Daoy (cell line): ENCODE results near the gene ELOVL5. TPM values are rescaled to one million over a fixed set of nuclear protein-coding genes. Genes with fewer than 3 reads are reported as not detected.
"Not testable (repeated sequence)": the region's sequence is repeated elsewhere in the genome, so short reads cannot be mapped to it uniquely, and the experiment has no call there.

Experiments
- DNase-seq: peaks from one replicate; pipeline ENCODE4 v3.0.0-alpha.2; 2015; ENCODE audit warnings: low read depth
- total RNA-seq: library from RNA; depleted of rRNA; stranded (reverse); fragments of >200 nt; shearing (Covaris generic); gene quantifications from 2 replicates; pipeline ENCODE4 v1.2.3, GENCODE V29; 2014

Gene ELOVL5
- total RNA-seq, 1 experiment from 2014 or later = 83.2 TPM

DNA sequence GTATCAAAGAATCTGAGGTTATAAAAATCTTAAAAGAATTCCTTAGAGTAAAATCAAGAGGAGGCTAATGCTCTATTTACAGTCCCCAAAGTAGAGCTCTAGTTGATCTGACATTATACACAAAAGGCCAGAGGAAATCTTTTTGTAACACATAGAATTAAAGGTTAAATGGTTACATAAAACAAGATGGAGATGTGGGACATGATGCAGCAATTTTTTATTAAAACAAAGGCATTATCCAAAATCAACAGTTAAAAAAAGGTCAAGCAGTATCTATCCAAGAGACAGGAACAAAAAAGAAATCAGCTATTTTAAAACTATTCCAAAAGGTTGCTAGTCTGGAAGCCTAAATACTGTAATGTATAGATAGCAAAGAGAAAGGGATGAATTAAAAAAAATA lies 20.4 kb downstream of the ELOVL5 start:
- DNase-seq = no peak

DNA sequence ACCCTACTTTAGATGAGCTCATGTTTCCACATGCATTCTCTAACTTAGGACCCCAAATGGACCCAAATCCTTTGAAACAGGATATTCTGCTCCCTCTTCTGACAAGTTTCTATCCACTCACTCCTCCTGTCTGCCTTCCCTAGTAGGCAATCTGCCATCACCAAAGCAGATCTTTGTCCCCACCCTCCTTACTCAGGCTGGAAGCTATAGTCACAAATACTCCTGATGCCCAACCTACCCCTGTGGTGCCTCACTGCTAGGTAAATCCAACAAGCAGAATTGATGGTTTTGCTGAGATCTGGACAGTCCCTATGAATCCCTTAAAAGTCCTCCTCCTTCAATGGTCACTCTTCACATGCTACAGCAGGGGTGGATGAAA lies 21.7 kb downstream of the ELOVL5 start:
- DNase-seq = peak; percentile 74

DNA sequence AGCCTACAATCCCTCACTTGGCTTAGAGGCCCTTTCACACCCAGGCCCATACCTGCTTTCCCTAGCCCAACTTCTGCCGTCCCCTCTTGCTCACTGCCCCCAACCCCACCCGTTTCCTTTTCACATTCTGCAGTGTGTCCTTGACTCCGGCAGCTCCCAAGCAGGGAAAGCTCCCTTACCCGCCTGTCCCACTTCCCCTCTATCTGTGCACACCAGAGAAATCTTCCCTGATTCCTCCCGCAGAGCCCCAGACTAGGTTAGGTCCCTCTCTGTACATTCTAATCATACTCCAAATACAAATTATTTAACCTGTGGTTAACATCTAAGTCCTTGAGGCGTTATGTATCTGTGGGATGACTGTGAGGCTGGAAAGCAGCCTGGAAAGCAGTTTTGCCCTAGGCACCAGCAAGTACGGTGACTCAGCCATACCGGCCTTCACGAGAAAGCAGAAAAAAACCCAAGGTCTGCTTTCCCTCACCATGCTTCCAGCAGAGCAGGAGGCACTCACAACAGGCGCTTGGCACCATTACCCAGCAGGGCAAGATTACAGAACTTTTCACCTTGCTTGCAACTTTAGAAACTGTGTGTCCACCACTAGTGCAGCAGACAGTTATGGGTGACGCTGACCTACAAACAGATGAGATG lies 22.3 kb downstream of the ELOVL5 start:
- DNase-seq = peak; percentile 98

DNA sequence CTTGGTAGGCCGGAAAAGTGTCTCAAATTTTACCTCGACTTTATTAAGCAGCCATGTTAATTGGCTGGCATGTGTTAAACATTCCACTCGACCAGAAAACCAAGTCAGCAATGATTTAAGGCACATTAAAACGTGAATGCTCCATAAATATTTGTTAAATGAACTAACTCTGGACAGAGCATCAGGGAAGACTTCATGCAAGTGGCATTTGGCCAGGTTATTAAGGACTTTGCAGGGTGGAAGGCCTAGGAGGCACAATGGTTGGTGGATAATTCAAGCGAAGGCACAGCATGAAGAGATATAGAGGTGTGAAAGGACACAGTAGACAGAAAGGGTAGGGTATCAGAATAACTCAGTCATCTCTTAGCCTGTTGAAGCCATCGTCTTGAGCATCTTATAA lies 23.0 kb downstream of the ELOVL5 start:
- DNase-seq = no peak

DNA sequence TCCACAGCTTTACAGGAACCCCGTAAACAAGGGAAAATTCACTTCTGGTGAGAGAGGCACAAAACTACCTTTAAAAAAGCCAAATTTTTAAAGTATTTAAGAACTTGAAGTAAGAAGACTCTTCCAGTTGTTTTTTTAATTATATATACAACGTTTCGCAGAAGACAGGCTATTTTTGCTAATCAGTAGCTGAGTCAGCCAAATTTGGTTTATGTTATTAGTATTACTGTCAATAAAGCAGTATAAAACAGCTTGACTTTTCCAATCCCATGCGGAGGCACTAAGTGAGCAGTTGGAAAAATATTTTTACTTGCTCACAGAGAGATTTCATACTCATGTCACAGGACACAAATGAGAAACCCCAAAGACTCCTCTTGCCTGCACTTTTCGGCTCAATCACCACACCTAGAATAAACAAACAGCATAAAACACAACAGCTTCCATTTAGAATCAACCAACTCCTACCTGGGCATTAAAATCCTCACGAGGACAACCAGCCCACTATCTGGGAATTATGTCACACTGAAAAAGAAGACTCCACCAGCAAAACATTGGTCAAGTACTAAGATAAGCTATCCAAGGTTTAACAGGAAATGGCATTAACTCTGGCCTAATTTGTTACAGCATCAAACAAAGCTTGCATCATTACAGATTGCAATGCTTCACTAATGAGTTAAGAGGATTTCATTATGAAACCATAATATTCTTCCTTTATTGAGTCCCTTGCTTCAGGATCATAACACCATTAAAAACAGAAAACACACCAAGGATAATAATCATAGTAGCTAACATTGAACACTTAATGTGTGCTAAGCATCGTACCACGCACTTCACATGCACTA lies 26.3 kb downstream of the ELOVL5 start:
- DNase-seq = no peak

DNA sequence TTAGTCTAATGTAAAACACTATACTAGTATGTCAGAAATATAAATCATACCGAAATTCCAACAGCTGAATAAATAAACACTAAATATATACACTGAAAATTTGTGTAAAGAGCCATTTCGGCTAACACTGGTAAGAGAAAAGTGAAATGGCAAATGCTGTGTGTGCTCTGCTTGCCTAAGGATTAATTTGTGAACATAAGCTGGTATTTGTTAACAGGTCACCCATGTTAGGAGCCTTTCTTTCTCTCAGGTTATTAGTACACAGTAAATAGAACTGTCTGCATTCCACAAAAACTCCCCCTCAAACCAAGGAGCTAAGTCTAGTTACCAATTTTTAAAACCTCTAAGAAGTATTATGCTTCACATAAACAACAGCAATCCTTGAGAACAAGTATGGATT lies 27.0 kb downstream of the ELOVL5 start:
- no peak for DNase-seq

DNA sequence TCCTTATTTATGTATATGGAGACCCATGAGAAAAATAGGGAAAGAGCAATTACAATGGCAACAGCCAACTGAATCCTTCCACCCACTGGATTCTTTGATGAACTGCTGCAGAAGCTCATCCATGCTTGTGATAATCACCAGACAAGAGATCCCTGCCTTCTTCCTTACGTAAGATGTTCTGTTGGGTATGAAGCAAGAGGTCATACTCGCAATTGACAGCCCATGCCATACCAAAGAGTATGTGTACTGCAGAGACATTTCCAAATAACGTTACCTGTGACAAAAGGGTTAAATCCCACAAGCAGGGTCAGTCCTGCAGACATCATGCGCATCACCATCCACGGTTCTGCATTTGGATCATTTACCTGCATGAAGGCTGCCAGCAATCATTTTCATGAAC lies 27.8 kb downstream of the ELOVL5 start:
- DNase-seq = no peak

DNA sequence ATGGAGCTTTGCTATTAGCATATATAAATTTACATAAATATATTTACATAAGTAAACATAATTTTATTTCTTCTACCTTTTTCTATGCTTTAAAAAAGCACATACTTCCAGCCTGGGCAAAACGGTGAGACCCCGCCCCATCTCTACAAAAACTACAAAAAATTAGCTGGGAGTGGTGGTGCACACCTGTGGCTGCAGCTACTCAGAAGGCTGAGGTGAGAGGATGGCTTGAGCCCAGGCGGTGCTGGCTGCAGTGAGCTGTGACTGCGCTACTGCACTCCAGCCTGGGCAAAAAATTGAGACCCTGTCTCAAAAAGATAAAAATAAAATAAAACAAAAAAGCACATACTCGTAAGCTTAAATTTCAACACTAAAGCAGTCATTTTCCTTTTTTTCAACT lies 30.3 kb downstream of the ELOVL5 start:
- no peak for DNase-seq

DNA sequence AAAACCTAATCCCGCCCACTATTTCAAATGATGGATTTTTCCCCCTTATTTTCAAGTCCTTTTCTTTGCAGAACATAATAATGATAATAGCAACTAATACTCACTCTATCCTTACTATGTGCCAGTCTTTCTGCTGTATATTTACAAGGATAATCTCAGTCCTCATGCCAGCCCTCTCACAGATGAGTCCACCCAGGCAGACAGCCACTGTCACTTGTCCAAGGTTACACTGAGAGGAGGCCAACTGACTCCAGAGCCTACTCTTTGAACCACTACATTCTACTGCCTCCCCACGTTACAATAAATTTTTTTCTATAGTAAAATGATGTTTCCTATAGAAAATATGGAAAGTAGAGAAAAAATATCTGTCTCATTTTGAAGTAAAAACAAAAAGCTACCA lies 30.9 kb downstream of the ELOVL5 start:
- no peak for DNase-seq

DNA sequence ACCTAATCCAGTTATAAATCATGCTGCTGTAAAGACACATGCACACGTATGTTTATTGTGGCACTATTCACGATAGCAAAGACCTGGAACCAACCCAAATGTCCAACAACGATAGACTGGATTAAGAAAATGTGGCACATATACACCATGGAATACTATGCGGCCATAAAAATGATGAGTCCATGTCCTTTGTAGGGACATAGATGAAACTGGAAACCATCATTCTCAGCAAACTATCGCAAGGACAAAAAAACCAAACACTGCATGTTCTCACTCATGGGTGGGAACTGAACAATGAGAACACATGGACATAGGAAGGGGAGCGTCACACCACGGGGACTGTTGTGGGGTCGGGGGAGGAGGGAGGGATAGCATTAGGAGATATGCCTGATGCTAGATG lies 31.5 kb downstream of the ELOVL5 start:
- not testable (repeated sequence) for DNase-seq

DNA sequence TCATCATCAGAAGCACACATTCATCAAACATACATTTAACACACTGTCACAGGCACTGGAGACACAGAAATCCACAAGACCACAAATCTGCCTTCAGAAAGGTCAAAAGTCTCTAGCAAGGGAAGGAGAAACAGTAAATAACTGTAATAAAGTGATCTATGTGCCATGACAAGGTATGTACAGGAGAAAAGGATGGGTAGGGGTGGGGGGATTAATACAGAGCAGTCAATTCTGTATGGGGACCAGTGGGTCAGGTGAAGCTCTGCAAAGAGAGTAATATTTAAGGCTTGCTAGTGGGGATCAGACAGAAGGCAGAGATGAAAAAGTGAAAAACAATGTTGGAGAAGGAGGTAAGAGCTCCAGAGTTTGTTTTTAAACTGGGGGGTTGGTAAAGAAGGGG lies 32.6 kb downstream of the ELOVL5 start:
- DNase-seq = no peak

DNA sequence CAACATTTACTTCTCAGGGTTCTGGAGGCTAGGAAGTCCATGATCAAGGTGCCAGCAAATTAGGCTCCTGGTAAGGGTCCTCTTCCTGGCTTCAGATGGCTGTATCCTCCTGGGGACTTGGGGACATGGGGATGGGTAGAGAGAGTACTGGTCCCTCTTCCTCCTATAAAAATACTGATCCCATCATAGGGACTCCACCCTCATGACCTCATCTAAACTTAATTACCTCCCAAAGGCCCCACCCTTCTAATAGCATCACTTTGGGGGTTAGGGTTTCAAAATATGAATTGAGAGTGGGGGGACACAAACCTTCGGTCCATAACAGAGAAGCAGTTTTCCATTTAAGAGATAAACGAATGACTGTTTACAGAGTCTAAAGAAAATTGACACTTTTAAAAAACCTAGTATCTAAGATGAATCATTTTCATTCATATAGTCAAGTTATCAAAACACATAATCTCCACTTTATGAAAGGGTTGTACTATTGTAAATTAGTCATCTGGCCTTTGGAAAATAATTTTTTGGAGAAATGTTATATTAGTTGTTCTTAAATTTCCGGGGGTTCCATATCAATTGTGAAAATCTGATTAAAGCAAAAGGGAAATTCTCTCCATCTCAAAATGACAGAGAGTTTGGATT lies 33.5 kb downstream of the ELOVL5 start:
- DNase-seq = no peak

DNA sequence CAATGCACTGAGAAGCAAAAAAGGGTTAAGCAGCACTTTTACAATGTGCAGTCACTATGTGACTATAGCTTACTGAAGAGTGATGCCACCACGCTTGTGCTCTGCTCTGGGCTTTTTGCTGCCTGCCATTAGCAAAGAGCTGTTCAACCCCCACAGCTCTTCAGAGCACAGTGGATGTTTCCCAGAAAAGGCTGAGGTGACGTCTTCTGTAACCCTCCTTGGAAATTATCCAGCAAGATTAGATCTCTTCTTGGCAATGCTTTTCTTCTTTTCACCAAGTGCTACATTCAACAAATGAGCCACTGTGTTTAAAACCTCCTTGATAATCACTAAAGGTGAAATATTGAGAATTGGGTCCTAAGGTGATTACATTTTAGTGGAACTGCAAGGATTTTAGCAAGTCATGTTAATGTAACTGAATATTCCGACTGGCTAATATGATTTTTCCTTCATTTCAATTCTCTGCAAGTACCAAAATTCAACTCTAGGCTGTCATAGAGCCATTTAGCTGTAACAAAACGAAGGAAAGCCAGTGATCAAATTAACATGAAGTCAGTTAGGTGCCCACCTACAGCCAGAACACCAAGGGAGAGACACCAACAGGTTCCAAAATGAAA lies 34.9 kb downstream of the ELOVL5 start:
- DNase-seq = peak; percentile 59

DNA sequence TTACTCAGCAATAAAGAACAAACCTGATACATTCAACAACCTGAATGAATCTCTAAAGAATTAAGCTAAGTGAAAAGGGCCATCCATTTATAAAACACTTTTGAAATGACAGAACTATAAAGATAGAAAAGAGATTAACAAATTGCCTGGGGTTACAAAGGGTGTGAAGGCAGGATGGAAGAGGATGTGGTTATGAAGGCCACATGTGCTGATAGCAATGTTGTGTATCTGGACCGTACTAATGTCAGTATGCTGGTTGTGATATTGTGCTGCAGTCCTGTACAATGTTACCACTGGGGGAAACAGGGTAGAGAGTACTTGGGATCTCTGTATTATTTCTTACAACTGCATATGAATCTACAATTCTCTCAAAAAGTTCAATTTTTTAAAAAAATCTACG lies 36.4 kb downstream of the ELOVL5 start:
- DNase-seq = no peak

DNA sequence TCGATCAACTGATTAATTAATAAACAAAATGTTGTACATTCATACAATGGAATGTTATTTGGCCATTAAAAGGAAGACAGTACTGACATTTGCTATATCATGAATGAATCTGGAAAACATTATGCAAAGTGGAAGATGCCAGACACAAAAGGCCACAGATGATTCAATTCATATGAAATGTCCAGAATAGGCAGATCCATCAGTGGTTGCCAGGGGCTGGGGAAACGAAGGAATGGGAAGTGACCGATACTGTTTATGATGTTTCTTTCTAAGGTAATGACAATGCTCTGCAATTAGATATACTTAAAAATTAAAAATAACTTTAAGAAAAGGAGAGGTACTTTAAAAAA lies 37.2 kb downstream of the ELOVL5 start:
- no peak for DNase-seq

DNA sequence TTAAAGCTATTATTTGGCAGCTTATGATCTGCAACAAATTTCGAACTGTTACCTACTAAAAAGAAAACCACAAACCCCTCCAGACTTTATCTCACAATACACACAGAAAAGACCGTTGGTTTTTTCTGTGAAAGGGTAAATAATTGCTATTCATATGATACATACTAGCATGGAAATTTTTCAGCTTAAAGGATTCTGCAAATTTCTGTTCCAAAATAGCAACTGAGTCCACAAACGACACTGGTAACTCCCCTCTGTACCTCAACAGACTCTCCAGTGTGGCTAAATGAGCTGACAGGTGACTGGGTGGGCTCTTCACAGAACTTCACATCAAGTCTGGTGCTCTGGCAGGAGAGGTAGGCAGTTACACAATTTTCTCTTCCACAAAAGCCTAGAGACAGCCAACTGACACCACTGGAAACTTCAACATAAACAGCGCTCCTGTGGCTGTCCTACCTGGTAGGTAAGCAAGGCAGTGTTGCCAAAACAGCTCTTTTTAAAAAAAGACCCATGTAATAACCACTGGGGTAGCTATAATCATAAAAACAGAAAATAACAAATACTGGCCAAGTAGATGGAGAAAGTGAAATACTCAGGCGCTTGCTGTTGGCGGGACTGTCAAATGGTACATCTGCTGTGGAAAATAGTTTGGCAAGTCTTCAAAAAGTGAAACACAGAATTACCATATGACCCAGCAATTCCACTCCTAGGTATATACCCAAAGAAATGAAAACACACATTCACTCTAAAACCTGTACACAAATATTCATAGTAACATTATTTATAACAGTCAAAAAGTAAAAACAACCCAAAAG lies 37.8 kb downstream of the ELOVL5 start:
- DNase-seq = no peak

DNA sequence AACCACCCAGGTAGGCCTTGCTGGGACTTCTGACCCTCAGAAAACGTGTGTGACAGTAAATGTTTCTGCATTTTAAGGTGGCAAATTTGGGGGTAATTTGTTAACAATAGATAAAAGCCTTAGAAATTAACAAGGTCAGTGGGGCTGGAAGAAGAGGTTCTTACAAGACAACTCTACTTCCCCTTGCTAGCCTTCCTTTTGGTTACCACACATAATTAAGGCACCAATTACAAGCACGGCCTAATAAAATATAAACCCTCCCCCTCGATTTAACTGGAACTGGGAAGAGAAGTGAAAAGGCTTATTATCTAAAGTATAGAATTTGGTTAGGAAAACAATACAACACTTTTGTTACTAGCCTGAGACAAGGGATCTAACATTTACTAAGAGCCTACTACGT lies 38.8 kb downstream of the ELOVL5 start:
- DNase-seq = no peak

DNA sequence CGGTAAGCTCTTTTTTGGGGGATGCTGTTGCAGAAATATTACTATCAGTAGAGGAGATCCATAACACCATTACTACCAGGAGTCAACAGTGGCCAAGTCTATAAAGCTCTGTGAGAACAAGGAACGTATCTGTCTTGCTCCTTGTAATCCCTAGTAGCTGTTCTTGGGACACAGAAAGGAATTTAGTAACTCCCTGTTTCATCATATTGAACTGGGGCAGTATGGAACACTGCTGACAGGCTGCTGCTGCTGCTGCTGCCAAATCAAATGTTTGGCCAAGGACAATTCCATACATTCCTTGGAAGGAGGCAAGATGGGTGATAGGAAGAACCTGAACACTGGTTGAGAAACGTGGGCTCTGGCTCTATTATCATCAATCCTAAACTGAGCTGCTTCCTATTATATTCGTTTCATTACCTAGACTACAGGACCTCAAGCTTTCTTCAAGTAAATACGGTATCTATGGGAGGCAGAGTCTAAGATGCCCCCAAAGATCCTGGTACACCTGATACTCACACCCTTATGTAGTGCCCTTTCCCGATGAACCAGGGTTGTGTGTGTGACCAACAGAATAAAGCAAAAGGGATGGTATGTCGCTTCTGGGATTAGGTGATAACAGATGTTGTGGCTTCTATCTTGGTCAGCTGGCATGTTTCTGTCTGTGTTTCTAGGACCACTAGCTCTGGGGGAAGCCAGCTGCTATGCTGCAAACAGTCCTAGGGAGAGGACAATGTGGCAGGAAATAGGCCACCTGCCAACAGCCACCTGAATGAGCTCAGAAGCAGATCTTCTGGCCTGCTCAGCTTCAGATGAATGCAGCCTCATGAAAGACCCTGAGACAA lies 39.5 kb downstream of the ELOVL5 start:
- DNase-seq = no peak

DNA sequence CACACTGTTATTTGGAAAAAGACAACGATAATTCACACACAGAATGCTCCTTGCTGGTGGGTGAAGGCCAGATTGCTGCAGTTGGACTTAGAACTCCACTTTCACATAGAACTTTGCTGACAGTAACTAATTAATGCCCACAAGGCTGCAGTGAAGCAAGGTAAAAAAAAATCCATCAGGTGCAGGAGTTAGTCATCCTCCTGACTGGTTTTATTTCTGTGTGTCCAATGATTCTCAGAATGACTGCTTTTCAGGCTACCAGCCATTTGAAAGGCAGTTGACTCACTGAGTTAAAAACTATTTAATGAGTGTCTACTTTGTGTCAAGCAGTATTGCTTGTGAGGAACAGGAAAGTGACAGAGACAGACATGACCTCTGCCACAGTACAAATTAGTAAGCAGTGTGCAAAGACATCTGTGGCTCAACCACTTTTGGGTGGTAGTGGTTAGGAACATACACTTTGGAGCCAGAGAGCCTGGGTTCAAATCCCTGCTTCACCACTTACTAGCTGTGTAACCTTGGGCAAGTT lies 41.9 kb downstream of the ELOVL5 start:
- DNase-seq = peak; percentile 56

DNA sequence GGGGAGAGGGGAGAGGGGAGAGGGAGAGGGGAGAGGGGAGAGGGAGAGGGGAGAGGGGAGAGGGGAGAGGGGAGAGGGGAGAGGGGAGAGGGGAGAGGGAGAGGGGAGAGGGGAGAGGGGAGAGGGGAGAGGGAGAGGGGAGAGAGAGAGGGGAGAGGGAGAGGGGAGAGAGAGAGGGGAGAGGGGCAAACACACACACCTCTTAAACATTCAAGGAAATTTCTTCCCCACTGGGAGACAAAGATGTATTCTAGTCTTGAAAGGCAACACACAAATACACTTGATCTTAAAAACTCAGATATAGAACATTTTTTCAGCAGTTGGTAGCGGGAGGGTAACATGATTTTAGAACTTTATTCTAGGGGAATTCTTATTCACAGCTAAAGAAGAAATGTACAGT lies 42.5 kb downstream of the ELOVL5 start:
- DNase-seq = not testable (repeated sequence)
